IPS-NIHi11 (cell line): Measurements from ENCODE around the gene STXBP2.

ENCODE experiments used
- DNase-seq: peaks from one replicate; pipeline ENCODE4 v3.0.0; 2012; ENCODE audit warnings: mixed read lengths, low spot score

STXBP2 gene

DNA sequence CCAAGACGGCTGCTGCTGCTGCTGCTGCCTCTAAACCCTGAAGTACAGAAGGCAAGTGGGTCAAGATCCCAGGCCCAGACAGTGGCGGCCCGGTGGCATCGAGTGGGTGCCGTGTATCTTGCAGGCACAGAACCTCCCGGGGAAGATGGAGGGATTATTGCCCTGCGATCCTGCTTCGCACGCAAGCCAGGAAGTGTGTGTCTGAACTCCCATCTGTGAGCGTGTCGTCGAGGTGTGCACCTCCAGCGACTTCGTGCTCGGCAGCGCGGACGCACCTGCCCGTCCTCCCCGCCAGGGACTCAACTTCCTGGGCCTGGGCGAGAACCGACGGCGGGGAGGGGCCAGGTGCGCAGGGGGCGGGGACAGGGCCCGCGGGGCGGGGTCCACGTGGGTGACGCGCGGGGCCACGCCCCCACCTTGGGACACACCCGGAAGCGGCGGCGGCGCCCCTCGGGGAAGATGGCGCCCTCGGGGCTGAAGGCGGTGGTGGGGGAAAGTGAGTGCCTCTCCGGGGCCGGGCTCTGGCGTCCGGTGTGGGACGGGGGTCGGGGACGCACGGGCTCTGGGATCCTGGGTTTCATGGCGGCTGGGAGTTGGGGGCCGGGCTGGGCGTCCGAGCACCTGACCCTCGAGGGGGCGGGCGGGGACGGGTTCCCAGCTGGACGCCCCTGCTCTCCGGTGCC is at the start of gene STXBP2:
TSS of gene STXBP2 (plus strand) at position 420 of the 683 bp plus-strand sequence. CDS start at position 460, 40 bp downstream.
- peak; percentile 99 for DNase-seq

DNA sequence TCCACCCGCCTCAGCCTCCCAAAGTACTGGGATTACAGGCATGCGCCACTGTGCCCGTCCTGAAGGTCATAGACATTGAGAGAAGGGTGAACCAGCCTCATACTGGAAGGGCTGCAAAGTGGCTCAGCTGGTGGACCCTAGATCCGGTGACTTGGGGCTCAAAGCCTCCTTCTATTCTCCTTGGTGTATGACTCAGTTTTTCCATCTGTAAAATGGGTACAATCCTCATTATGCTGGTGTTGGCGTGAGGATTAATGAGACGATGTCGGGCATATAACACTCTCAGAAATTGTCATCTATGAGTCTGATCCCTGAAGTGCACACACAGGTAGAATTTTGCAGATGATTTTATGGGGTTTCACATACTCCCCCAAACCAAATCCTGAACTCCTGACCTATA is 47.1 kb upstream of the STXBP2 start:
- DNase-seq: no peak

GRCh38 chr19:7590256-7590655 is 46.7 kb upstream of the STXBP2 start:
- DNase-seq: no peak

GRCh38 chr19:7595466-7596133 is 41.3 kb upstream of the STXBP2 start, which contains the start of gene CAMSAP3:
Gene CAMSAP3 (plus strand): TSS chr19:7595863. CDS start chr19:7596003, 140 bp downstream.
- peak; percentile 95 for DNase-seq

- DNase-seq: peak; percentile 49
Measured at GRCh38 chr19:7596211-7596937, 40.5 kb upstream of the STXBP2 start.

- no peak for DNase-seq
Measured at GRCh38 chr19:7597689-7598088, 39.2 kb upstream of the STXBP2 start.

GRCh38 chr19:7598180-7598579 is 38.7 kb upstream of the STXBP2 start:
- no peak for DNase-seq

- DNase-seq: no peak
Measured at GRCh38 chr19:7600721-7601120, 36.2 kb upstream of the STXBP2 start.

DNA sequence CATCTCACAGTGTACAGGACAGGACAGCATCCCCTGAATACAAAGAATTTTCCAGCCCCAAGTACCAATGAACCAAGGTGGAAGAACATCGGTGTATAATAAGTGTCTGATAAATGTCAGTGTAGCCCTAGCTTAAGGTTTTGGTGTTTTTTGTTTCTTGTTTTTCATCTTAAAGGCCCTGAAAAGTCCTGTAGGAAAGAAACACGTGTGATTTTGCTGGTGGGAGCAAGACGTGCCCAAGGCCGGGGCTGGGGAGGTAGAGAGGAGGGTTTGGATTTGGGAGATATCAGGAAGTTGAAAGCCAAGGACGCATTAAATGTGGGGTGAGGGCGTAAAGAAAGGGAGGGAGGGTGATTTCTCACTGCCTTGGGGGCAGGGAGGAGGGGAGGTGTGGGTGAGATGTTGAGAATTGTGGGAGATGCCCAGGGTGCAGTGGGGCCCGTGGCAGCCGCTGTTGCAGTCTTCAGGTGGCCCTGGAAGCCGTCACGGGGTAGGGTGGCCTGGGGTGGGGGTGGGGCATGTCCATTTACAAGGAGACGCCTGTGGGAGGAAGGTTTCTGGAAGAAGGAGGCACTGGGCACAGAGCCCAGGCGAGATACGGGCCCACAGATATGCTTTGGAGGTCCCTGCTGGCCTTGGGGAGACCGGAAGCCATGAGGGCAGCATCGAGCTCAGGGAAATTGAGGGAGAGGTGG is 34.5 kb upstream of the STXBP2 start:
- no peak for DNase-seq

DNA sequence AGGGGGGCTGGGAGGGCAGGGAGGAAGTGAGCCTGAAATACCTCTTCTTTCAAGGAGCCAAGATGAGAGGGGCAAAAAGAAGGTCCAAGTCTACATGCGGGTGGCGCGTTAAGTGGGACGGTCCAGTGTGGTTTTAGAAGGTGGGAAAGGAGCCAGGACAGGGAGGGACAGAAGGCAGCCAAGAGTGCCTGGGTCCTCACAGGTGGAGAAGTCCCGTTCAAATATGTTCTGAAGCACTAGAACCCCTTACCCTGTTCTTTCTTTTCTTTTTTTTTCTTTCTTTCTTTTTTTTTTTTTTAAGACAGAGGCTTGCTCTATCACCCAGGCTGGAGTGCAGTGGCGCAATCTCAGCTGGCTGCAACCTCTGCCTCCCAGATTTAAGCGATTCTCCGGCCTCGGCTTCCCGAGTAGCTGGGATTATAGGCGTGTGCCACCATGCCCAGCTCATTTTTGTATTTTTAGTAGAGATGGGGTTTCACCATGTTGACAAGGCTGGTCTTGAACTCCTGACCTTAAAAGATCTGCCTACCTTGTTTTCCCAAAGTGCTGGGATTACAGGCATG is 33.9 kb upstream of the STXBP2 start:
- DNase-seq: no peak

- no peak for DNase-seq
Measured at GRCh38 chr19:7603919-7604318, 33.0 kb upstream of the STXBP2 start.

DNA sequence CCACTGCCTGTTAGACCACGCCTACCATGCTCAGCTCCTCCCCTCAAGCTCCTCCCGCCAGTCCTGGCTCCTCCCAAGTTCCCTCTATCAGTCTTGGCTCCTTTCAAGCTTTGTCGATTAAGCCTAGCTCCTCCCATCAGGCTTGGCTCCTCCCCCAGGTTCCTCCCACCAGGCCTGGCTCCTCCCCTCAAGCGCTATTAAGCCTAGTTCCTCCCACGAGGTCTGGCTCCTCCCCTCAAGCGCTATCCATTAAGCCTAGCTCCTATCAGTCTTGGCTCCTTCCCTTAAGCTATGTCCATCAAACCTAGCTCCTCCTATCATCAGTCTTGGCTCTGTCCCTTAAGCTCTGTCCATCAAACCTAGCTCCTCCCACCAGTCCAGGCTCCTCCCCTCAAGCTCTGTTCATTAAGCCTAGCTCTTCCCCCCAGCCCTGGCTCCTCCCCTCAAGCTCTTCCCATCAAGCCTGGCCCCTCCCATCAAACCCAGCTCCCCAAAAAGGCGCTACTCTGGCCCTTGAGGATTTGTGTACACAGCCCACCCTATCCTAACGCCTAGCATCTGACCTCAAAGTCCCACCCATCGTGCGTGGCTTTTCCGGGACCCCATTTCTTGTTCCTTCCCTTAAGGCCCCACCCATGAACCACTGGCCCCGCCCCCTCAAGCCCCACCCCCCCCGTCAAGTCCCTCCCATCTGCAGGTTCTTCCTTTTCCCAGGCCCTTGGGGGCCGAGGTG is 31.3 kb upstream of the STXBP2 start:
- peak; percentile 83 for DNase-seq

- no peak for DNase-seq
Measured at GRCh38 chr19:7606289-7606688, 30.6 kb upstream of the STXBP2 start.

DNA sequence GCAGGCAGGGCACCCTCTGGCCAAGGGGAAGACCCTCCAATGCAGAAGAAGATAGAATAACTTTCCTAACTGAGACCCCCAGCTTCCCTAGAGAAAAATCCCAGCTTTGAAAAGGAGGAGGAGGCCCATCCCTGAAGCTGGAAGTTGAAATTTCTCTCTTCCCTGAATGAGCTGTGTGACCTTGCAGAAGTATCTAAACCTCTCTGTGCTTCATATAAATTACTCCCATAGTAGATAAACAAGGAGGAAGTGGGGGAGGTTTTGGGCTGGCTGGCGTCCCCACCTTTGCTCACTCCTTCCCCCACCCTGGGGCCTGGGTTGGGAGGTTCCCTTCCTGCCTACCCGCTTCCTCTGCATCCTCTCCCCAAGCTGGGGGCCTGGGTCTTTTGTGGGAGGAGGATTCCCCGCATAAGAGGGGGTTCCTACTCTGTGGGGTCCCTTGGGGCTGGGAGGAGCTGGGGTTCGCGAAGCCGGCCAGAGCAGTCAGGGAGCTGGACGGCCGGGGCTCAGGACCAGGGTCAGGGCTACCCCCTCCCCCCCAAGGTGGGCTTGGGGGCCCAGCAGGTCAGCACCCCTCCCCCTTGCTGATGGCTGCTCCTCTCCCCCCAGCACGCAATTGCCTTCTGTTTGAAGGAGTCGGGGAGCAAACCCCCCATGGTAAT is 29.6 kb upstream of the STXBP2 start:
- DNase-seq: no peak

DNA sequence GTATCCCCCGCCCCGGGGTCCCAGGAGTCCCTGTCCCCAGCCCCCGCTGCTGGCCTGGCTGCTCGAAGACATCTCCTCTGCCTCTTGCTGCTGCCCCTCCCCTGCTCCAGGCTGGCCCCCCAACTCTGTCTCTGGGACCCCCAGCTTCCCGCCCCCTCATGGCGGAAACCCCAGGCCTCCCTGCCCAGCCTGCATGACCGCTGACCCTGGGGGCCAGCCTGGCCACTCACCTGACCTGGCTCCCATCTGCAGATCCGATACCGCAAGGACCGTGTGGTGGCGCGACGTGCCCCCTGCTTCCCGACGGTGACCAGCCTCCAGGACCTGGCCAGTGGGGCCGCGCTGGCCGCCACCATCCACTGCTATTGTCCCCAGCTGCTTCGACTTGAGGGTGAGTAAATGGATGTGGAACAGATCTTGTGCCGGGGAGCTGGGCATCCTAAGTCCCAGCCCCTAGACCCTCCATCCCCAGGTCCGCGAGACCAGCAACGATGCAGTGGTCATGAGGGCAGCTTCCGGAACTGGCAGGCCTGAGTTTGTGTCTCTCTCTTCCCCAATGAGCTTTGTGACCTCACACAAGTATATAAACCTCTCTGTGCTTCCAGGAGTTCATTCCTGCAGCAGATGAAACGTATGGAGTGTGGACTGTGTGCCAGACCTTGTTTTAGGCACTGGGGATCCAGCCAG is 28.9 kb upstream of the STXBP2 start:
- DNase-seq: no peak

- DNase-seq: no peak
Measured at GRCh38 chr19:7610491-7611240, 26.2 kb upstream of the STXBP2 start.

DNA sequence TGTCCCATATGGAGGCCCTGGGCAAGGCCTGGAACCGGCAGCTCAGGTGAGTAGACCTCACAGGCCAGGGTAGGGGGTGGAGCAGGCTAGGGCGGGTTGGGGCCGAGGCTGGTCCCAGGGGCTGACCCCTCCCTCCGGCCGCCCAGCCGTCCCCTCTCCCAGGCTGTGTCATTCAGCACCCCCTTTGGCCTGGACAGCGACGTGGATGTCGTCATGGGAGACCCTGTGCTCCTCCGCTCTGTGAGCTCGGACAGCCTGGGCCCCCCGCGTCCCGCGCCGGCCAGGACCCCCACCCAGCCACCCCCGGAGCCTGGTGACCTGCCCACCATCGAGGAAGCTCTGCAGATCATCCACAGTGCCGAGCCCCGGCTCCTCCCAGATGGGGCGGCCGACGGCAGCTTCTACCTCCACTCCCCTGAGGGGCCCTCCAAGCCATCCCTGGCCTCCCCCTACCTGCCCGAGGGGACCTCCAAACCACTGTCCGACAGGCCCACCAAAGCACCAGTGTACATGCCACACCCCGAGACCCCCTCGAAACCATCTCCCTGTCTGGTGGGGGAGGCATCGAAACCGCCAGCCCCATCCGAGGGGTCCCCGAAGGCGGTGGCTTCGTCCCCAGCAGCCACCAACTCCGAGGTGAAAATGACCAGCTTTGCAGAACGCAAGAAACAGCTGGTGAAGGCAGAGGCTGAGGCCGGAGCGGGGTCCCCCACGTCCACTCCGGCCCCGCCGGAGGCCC is 25.2 kb upstream of the STXBP2 start:
- no peak for DNase-seq
